GM10266 (cell line): ENCODE data around the gene ANAPC13.

ENCODE experiments used
- DNase-seq: peaks from one replicate; pipeline ENCODE4 v3.0.0; 2012; ENCODE audit errors: extremely low spot score
- CTCF ChIP-seq: IDR thresholded peaks from 2 replicates; pipeline ENCODE4 v1.5.1; 2012; ENCODE audit warnings: mild to moderate bottlenecking, low read depth; ENCODE audit not compliant: control insufficient read depth, insufficient read depth; ENCODE audit errors: missing control alignments

The ANAPC13 gene

GRCh38 chr3:134457376-134458074, 28.3 kb downstream of the ANAPC13 start:
- DNase-seq = no peak
- no peak for TF ChIP-seq CTCF

GRCh38 chr3:134453631-134454030, 32.2 kb downstream of the ANAPC13 start:
- no peak for DNase-seq

GRCh38 chr3:134449951-134450350, 35.8 kb downstream of the ANAPC13 start:
- no peak for DNase-seq
- no peak for TF ChIP-seq CTCF

More at GRCh38 chr3:134453631-134454030, 32.2 kb downstream of the ANAPC13 start:
- TF ChIP-seq CTCF = no peak

- DNase-seq = no peak
- TF ChIP-seq CTCF = peak; percentile 17
These were observed 36.5 kb downstream of the ANAPC13 start for GRCh38 chr3:134449277-134449676.

- TF ChIP-seq CTCF = no peak
- no peak for DNase-seq
These were observed 37.1 kb downstream of the ANAPC13 start for GRCh38 chr3:134448664-134449063.

GRCh38 chr3:134447351-134447750, 38.4 kb downstream of the ANAPC13 start:
- DNase-seq = no peak
- no peak for TF ChIP-seq CTCF

- TF ChIP-seq CTCF = no peak
- DNase-seq = no peak
These were observed 39.0 kb downstream of the ANAPC13 start for GRCh38 chr3:134446800-134447199.
